GM21529 (cell line): ENCODE data around the gene ZNF579.
"Not testable (repeated sequence)": the region's sequence is repeated elsewhere in the genome, so short reads cannot be mapped to it uniquely, and the experiment has no call there.

Experiments
- ATAC-seq: cut with Tn5 transposase; IDR thresholded peaks from one replicate; pipeline ENCODE4 v1.9.1; 2021; ENCODE audit not compliant: unreplicated experiment

The ZNF579 gene

DNA sequence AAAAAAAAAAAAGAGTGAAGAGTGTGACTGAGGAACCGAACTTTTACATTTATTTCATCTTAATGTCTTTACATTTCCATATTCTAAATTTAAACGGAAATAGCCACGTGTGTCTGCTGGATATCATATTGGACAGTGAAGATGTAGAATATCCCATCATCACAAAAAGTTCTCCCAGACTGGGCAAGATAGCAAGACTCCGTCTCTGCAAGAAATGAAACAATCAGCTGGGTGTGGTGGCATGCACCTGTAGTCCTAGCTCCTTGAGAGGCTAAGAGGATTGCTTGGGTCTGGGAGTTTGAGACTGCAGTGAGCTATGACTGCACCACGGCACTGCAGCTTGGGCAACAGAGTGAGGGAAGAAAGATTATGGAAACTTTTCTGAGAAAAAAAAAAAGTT lies 3.9 kb downstream of the ZNF579 start:
- no peak for ATAC-seq

DNA sequence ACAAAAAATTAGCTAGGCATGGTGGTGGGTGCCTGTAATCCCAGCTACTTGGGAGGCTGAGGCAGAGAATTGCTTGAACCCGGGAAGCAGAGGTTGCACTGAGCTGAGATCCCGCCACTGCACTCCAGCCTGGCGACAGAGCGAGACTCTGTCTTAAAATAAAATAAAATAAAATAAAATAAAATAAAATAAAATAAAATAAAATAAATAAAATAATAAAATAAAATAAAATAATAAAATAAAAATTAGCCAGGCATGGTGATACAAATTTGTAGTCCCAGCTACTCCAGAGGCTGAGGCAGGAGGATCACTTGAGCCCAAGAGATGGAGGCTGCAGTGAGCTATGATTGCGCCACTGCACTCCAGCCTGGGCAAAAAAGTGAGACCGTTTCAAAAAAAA lies 6.7 kb downstream of the ZNF579 start:
- not testable (repeated sequence) for ATAC-seq

DNA sequence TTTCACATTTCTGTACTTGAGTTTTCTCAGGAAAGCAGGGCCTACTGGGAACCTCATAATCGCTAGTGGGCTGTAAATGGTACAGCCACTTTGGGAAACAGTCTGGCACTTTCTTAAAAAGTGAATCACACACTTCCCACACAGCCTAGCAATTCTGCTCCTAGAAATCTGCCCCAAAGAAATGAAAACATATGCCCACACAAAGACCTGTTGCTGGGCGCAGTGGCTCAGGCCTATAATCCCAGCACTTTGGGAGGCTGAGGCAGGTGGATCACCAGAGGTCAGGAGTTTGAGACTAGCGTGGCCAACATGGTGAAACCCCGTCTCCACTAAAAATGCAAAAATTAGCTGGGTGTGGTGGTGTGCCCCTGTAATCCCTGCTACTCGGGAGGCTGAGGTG lies 11.2 kb downstream of the ZNF579 start:
- not testable (repeated sequence) for ATAC-seq

DNA sequence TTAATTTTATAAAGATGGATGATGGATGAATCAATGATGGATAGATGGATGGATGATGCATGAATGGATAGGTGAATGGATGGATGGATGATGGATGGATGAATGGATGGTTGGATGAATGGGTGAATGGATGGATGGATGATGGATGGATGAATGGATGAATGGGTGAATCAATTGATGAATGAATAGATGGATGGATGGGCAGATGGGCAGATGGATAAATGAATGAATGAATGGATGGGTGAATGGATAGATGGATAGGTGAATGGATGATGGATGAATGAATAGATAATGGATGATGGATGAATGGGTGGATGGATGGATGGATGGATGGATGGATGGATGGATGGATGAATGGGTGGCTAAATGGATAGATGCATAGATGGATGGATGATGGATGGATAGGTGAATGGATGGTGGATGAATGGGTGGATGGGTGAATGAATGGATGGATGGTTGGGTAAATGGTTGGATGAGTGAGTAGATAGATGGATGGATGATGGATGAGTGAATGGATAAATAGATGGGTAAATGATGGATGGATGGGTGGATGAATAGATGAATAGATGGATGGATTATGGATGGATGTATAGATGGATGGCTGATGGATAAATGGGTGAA lies 12.8 kb downstream of the ZNF579 start:
- ATAC-seq: no peak

DNA sequence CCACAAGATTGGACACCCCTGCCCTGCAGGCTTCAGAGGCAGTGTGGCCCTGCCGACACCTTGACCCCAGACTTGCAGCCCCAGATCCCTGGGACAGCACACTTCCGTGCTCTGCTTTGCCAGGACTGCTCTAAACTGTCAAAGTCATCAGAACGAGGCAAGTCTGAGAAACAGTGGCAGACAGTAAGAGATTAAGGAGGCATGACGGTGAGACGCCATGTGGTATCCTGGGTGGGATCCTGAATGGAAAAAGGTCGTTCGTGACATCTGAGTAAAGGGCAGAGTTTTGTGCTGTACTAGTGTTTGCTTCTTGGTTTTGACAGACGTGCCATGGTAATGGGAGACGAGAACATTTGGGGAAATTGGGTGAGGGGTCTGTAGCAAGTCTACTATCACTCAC lies 13.8 kb downstream of the ZNF579 start:
- no peak for ATAC-seq

DNA sequence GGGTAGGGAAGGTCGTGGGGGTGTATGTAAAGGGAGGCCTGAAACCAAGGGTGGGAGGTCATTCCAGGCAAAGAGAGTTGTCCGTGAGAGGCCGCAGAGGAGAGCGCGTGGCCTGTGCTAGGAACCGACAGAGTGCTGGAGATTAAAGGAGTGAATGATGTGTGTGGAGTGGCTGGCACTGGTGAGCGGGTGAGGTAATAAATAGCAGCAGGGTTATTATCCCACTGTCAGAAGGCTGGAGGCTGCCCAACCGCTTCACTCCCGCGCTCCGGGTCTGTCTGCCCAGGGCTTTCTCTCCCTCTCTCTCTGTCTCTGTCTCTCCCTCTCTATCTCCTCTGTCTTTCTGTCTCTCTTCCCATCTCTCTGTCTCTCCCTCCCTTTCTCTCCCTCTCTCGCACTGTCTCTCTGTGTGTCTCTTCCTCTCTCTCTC lies 17.4 kb downstream of the ZNF579 start:
- no peak for ATAC-seq

DNA sequence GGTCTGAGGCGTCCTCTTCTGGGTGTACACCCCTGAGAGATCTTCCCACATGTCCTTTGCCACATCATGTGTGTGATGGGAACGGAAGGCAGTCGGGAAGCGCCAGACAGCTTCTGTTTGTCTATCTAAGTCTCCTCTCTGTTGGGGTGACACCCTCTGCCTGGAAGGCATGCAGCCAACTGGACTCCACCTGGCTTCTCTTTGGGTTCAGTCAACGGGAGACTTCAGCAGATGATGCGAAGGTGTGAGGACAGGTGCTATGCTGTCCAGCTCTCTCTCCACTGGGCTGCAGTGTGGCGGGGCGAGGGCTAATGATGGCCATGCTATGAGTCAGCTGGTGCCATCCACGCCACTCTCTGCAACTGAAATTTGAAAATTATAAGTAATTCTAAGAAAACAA lies 21.0 kb downstream of the ZNF579 start:
- no peak for ATAC-seq

DNA sequence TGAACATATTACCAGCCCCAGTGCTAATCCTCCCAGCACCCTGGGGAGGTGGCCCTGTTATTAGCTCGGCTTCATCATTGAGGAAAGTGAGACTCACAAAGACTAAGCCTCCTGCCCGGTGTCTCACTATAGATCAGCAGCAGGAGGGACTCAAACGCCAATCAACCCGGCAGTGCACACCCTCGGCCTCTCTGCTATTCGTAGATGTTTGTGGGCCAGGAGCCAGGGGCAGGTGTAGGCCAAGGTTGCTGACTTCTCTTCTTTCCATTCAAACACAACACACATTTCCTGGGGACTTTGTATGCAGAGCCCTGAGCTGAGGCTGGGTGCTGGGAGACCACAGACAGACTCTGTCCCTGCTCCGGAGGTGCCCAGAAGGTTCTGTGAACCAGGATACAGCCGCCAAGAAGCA lies 25.9 kb downstream of the ZNF579 start:
- ATAC-seq: no peak

DNA sequence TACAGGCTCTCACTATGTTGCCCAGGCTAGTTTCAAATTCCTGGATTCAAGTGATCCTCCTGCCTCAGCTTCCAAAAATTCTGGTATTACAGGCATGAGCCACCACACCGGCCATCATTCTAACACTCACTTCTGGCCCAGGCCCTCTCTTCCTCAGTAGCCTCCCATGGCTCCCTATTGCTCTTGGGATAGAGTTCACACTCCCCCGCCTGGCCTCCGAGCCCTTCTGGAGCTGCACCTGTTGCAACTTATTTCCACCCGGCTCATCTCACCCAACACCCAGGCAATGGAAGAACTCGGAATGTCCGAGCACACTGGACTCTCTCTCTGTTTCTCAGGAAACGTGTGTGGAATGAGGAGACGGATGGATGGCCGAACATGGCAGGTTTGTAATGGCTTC lies 26.3 kb downstream of the ZNF579 start:
- no peak for ATAC-seq

DNA sequence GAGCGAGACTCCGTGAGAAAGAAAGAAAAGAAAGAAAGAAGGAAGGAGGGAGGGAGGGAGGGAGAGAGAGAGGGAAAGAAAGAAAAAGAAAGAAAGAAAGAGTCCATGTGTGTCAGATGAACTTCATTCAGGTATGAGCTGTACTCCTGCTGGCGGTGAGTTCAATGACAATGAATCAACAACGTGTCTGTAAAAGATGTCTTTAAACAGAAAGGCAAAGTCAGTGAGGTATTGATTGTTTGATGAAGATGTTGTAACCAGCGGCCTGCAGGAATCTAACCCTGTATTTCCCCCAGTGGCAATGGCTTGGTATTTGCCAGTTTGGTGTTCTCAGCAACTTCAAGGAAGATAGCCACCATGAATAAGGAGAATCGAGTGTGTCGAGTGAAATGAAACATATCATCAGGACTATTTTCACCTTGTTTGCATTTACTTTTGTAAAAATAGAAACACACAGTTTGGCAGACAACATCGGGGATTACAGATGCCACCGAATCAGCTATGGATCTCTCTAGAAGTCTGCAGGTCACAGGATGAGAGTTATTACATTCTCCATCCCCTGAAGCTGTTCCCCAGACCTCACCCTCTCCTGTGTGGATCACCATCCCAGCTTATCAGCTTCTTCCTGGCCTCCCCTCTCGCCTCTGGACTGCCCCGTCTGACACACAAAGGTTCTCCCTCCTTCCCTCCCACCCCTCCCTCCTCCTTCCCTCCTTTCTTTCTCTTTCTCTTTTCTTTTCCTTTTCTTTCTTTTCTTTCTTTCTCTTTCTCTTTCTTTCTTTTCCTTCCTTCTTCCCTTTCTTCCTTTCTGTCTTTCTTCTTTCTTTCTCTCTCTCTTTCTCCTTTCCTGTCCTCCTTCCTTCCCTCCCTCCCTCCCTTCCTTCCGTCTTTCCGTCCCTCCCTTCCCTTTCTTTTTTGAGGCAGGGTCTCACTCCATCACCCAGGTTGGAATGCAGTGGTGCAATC lies 27.1 kb downstream of the ZNF579 start:
- no peak for ATAC-seq

DNA sequence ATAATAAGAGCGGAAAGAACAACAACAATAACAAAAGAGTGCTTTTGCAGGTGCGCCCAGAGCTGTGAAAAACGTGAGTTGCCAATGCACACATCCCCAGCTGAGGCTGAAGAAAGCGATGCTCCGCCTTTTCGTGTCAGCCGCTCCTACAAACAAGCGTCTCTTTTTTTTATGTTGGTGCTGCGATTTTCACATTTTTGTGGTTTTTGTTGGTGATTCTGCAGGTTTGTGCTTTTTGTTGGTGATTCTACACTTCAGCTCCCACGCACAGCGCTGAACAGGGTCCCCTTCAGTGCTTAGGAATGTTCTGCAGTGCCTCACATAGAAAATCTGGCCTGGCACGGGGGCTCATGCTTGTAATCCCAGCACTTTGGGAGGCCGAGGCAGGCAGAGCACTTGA lies 28.0 kb downstream of the ZNF579 start:
- no peak for ATAC-seq

DNA sequence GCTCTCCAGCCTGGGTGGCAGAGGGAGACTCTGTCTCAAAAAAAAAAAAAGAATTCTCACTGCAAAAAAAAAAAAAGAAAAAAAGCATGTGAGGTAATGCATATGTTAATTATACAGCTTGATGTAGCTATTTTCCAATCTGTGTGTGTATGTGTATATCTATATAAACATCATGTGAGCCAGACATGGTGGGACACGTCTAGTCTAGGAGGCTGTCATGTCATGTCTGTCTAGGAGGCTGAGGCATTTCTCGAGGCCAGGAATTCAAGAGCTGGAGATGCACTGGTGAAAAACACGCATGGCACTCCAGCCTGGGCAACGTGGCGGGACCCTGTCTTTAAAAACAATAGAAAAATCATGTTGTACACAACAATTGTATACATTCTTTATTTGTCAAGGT lies 28.4 kb downstream of the ZNF579 start:
- no peak for ATAC-seq

DNA sequence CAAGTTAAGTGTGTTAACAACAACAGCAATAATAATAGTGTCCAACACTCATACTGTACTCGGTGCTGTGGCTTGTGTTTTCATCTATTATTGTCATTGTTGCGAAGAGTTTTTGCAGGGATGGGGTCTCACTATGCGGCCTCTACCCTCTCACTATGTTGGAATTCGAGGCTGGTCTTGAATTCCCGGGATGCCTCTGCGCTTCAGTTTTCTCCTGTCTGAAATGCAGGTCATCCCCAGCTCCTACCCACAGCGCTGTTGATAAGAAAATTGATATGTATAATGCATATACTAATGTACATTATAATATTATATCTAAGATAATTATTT lies 30.4 kb downstream of the ZNF579 start:
- ATAC-seq: no peak

DNA sequence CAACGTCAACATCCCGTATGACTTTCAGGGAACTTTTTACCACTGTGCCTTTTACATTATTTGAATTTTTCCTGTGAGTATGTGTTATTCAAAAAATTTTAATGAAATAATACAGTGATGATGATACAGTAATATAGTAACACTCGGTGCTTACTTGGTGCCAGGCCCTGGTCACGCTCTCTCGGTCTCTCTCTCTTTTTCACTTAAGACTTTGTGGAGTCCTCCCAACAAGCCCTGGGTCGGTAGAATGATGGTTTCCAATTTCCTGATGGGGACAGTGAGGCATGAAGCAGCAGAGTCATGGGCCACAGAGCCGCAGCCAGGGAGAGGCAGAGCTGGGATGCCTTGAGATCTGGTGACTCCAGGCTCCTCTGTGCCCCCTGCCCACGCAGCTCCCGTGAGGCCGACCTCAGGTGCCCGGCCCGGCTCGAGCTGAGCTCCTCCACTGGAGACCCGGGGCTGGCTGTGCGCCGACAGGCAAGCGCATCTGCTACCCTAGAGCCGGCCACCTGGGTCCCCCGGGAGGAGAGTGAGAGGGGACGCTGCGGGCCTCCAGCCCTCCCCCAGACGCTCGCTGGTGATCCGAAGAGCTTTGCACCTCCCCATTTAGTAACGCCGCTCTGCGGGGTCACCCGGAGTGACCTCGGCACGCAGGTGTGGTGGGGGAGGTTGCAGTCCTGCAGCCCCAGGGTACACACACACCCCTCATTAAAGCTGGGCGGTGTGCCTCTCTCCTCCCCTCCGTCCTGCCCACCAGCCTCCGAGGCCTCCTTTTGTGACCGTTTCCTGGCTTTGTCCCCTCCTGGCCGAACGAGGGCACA lies 30.9 kb downstream of the ZNF579 start:
- ATAC-seq: no peak

DNA sequence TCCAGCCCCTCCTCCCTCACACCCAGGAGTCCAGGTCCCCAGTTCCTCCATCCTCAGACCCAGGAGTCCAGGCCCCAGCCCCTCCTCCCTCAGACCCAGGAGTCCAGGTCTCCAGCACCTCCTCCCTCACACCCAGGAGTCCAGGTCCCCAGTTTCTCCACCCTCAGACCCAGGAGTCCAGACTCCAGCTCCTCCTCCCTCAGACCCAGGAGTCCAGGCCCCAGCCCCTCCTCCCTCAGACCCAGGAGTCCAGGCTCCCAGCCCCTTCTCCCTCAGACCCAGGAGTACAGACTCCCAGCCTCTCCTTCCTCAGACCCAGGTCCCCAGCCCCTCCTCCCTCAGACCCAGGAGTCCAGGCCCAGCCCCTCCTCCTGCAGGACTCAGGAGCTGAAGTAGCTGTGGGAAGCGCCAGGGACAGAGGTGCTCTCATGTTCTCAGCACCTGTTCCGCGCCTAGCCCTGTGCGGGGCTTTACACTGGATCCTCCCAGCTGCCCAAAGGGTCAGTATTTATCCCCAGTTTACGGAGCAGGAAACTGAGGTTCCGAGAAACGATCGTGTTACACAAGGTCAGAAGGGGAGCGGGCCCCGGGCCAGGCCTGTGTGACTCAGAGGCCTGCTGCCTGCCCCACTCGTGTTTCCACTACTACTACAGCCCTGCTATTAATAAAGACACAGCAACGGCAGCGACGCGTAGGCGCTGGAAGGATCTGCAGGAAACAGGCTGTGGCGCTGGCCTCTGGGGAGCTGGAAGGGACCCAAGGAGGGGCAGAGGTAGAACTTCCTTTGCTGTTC lies 33.6 kb downstream of the ZNF579 start:
- no peak for ATAC-seq

DNA sequence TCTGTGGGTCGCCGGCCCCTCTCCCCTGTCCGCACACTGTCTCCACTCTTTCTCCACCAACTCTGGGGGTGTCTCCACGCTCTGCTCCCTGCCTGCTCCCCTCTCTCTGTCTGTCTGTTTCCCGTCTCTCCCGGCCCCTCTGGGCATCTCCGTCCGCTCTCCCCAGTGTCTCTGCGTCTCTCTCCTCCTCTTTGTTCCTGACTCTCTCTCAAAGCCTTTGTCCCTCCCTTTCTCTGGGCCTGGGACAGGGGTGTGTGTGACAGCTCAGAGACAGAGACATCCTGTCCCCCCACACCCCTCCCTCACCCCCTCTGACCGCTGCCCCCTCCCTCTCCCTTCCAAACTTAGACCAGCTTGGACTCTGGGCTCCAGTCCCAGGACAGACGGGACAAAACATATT lies 34.6 kb downstream of the ZNF579 start:
- ATAC-seq: no peak

DNA sequence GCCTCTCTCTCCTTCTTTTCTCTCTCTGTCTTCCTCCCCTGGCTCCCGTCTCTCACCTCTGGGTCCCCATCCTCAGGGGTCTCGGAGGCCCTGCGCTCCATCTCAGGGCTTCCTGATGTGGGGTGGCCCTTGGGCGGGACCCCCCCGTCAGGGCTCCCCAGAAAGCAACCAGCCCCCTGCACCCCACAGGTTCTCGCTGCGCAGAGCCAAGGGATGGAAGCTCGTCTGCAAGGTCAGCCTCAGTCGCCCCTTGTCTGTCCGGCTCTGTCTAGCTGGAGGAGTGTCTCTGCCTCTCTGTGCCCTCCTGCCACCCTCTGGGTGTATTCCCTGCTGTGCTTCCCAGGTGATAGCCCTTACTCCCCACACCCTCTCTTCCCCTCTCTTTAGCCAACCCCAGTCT lies 35.2 kb downstream of the ZNF579 start, which contains the start of gene SBK3:
SBK3 (minus strand) TSS at position 101 of the 400 bp plus-strand sequence; CDS start at position 101, 0 bp downstream.
- ATAC-seq: no peak

DNA sequence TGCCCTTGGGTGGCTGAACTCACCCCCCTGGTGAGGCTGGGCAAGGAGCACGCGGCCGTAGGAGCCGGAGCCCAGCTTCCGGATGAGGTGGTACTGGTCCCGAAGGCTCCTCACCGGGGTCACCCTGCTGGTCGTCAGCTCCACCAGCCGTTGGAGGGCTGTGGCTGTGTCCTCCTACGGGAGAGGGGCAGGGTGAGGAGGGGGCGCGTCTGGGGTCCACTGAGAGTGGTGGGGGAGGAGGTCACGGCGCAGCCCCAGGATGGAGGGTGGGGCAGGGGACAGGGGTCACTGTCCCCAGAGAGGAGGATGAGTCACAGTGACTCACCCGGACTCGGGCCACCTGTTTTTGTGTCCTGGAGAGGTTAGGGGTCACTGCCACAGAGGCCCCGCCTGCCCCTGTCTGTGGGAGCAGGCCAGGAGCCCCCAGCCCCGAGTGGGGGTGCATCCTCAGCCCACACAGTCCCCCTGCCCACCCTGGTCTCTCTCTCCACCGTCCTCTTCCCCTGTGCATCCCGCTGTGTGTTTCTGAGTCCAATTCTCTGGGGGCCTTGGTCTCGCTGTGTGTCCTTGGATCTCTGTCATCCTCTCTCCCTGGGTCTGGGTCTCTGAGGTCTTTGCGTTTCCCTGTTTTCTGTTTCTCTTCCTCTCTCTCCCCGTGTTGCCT lies 35.7 kb downstream of the ZNF579 start:
- ATAC-seq: no peak

DNA sequence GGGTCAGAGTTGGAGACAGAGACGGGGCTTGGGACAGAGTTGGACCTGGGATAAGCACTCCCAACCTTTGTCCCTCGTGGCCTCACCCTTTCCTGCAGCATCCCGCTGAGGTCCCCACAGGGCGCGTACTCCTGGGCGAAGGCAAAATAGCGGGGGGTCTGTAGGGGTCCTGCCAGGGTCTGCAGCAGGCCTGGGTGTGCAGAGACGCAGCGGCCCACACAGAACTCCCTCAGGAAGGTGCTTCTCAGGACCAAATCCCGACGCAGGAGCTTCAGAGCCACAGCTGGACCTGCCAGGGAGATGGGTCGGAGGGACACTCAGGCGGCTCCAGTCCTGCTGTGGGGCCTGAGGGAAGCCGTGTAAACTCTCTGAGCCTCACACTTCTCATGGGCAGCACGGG lies 36.6 kb downstream of the ZNF579 start:
- ATAC-seq: no peak

DNA sequence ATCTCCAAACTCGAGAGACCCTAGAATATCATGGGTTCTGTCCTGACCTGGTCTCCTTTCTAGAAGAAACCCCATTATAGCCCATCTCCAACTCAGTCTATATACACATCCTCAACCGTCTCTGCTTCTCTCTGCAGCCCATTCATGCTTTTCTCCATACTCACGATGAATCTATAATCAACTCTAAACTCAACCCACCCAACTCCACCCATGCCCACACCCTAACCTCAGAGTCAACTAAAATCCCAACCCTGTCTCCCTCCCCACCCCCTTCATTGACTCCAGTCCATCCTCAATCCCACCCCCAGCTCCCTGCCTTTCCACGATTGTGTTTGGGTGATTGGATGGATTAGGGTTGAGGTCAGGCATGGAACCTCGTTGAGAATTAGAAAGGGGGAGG lies 37.1 kb downstream of the ZNF579 start:
- ATAC-seq: no peak
